Measurements from ENCODE around the gene PTGFR. TPM values are rescaled to one million over a fixed set of nuclear protein-coding genes. Genes with fewer than 3 reads are reported as not detected.

PTGFR gene
- total and polyA plus RNA-seq, 2 experiments from 2014 or later, result 1.1 to 5.3 TPM

- Histone ChIP-seq H3K36me3 (replicated peaks; ENCODE audit: insufficient read depth, low read depth) (no peaks in the 10 kb centered on the region), H4K20me1 (ENCODE audit: insufficient read depth, poor library complexity, severe bottlenecking) (no peaks in the 10 kb centered on the region), H3K9me3 (ENCODE audit: low read depth) (no peaks in the 10 kb centered on the region), H3K79me2 (no peaks in the 10 kb centered on the region), H3K27me3 (no peaks in the 10 kb centered on the region), H3K9me2 (replicated peaks; ENCODE audit: insufficient read depth) (no peaks in the 10 kb centered on the region), H3K4me1 (ENCODE audit: insufficient read depth) (no peaks in the 10 kb centered on the region), H3K27ac (no peak overlapping the region), H3K4me3 (no peak overlapping the region), H2AFZ (no peak overlapping the region), H3K4me2 (no peak overlapping the region)
- WGBS (ENCODE audit: low lambda C conversion rate, missing lambda C conversion rate), result 85% methylated on average over 3 of the region's 3 CpGs
- no peak for DNase-seq (ENCODE audit: low spot score)
- TF ChIP-seq EZH2phosphoT487 (IDR thresholded peaks at IDR 0.05; ENCODE audit: low read depth, severe bottlenecking, unreplicated experiment) (no peak), EZH2 (IDR thresholded peaks at IDR 0.05; ENCODE audit: borderline replicate concordance) (no peak), CTCF (IDR thresholded peaks at IDR 0.05; ENCODE audit: poor library complexity) (no peak)
Measured at GRCh38 chr1:78520843-78521242, 30.1 kb downstream of the PTGFR start.

GRCh38 chr1:78522136-78522535, 31.4 kb downstream of the PTGFR start:
- TF ChIP-seq CTCF (IDR thresholded peaks at IDR 0.05; ENCODE audit: poor library complexity), result no peak
- no peak for TF ChIP-seq EZH2 (IDR thresholded peaks at IDR 0.05; ENCODE audit: borderline replicate concordance)
- TF ChIP-seq EZH2phosphoT487 (IDR thresholded peaks at IDR 0.05; ENCODE audit: low read depth, severe bottlenecking, unreplicated experiment), result no peak
- Histone ChIP-seq H3K27ac (no peak overlapping the region), H3K79me2 (no peaks in the 10 kb centered on the region), H2AFZ (no peak overlapping the region), H3K4me2 (no peak overlapping the region), H3K4me3 (no peak overlapping the region), H3K36me3 (replicated peaks; ENCODE audit: insufficient read depth, low read depth) (no peaks in the 10 kb centered on the region), H4K20me1 (ENCODE audit: insufficient read depth, poor library complexity, severe bottlenecking) (no peaks in the 10 kb centered on the region), H3K27me3 (no peaks in the 10 kb centered on the region), H3K4me1 (ENCODE audit: insufficient read depth) (no peaks in the 10 kb centered on the region), H3K9me2 (replicated peaks; ENCODE audit: insufficient read depth) (no peaks in the 10 kb centered on the region), H3K9me3 (ENCODE audit: low read depth) (no peaks in the 10 kb centered on the region)
- DNase-seq (ENCODE audit: low spot score), result no peak
- WGBS (ENCODE audit: low lambda C conversion rate, missing lambda C conversion rate), result 66% methylated on average over 2 of the region's 2 CpGs

- TF ChIP-seq EZH2 (IDR thresholded peaks at IDR 0.05; ENCODE audit: borderline replicate concordance), result no peak
- no peak for TF ChIP-seq EZH2phosphoT487 (IDR thresholded peaks at IDR 0.05; ENCODE audit: low read depth, severe bottlenecking, unreplicated experiment)
- no peak for TF ChIP-seq CTCF (IDR thresholded peaks at IDR 0.05; ENCODE audit: poor library complexity)
- Histone ChIP-seq H3K27ac (no peak overlapping the region), H3K4me3 (no peak overlapping the region), H3K79me2 (no peaks in the 10 kb centered on the region), H4K20me1 (ENCODE audit: insufficient read depth, poor library complexity, severe bottlenecking) (no peaks in the 10 kb centered on the region), H3K36me3 (replicated peaks; ENCODE audit: insufficient read depth, low read depth) (no peaks in the 10 kb centered on the region), H3K4me2 (no peak overlapping the region), H3K9me3 (ENCODE audit: low read depth) (no peaks in the 10 kb centered on the region), H3K27me3 (no peaks in the 10 kb centered on the region), H3K9me2 (replicated peaks; ENCODE audit: insufficient read depth) (no peaks in the 10 kb centered on the region), H3K4me1 (ENCODE audit: insufficient read depth) (no peaks in the 10 kb centered on the region), H2AFZ (no peak overlapping the region)
- no peak for DNase-seq (ENCODE audit: low spot score)
- WGBS (ENCODE audit: low lambda C conversion rate, missing lambda C conversion rate), result 74% methylated on average over 2 of the region's 2 CpGs
Measured at GRCh38 chr1:78526496-78526895, 35.7 kb downstream of the PTGFR start.

- no peak overlapping the region for H3K4me3 ChIP-seq
- H2AFZ ChIP-seq, result no peak overlapping the region
- H3K4me2 ChIP-seq, result no peak overlapping the region
- no peak for DNase-seq (ENCODE audit: low spot score)
- no peaks in the 10 kb centered on the region for H3K4me1 ChIP-seq (ENCODE audit: insufficient read depth)
- H3K9me3 ChIP-seq (ENCODE audit: low read depth), result no peaks in the 10 kb centered on the region
- no peaks in the 10 kb centered on the region for H3K9me2 ChIP-seq (replicated peaks; ENCODE audit: insufficient read depth)
- no peaks in the 10 kb centered on the region for H3K36me3 ChIP-seq (replicated peaks; ENCODE audit: insufficient read depth, low read depth)
- H4K20me1 ChIP-seq (ENCODE audit: insufficient read depth, poor library complexity, severe bottlenecking), result no peaks in the 10 kb centered on the region
- no peak overlapping the region for H3K27ac ChIP-seq
- 96% methylated on average over 2 of the region's 2 CpGs for WGBS (ENCODE audit: low lambda C conversion rate, missing lambda C conversion rate)
- no peak for TF ChIP-seq EZH2phosphoT487 (IDR thresholded peaks at IDR 0.05; ENCODE audit: low read depth, severe bottlenecking, unreplicated experiment)
- no peak for TF ChIP-seq CTCF (IDR thresholded peaks at IDR 0.05; ENCODE audit: poor library complexity)
- TF ChIP-seq EZH2 (IDR thresholded peaks at IDR 0.05; ENCODE audit: borderline replicate concordance), result no peak
- no peaks in the 10 kb centered on the region for H3K27me3 ChIP-seq
- H3K79me2 ChIP-seq, result no peaks in the 10 kb centered on the region
Measured at GRCh38 chr1:78527706-78528105, 36.9 kb downstream of the PTGFR start.
